ENCODE data around the gene ADCY6.

GRCh38 chr12:48782457-48783395 lies 6.2 kb downstream of the ADCY6 start:
- TF ChIP-seq CTCF (conservative IDR thresholded peaks at IDR 0.05) (no peak), EZH2 (IDR thresholded peaks at IDR 0.05; ENCODE audit: low read depth) (no peak)
